Esophagus squamous epithelium (tissue), 5 donors: ENCODE results near the gene APP. TPM values are rescaled to one million over a fixed set of nuclear protein-coding genes. Genes with fewer than 3 reads are reported as not detected.

Source experiments
- DNase-seq: peaks from one replicate; lab custom pipeline; 2025; lab: John Stamatoyannopoulos, UW
- H3K27ac ChIP-seq, 4 donors: fragments of 200-600 bp; sonication (generic); one replicate each; pipeline ENCODE4 v1.5.1; 2016 to 2019; ENCODE audit warnings: mild to moderate bottlenecking in 1 of 4
- H3K27me3 ChIP-seq, 4 donors: fragments of 200-600 bp; sonication (generic); 1 replicate in 3 of 4; 2 replicates in 1 of 4; pipeline versions ENCODE4 v1.5.1 to v1.6.0; 2017 to 2021; ENCODE audit warnings: antibody characterized with exemption in 1 of 4
- H3K36me3 ChIP-seq, 3 donors: fragments of 200-600 bp; sonication (generic); one replicate each; pipeline ENCODE4 v1.5.1; 2016 to 2019
- H3K4me1 ChIP-seq, 3 donors: fragments of 200-600 bp; sonication (generic); one replicate each; pipeline ENCODE4 v1.5.1; 2017 to 2019
- H3K4me3 ChIP-seq, 4 donors: fragments of 200-600 bp; sonication (generic); 1 replicate in 3 of 4; 2 replicates in 1 of 4; pipeline ENCODE4 v1.5.1; 2016 to 2019; ENCODE audit warnings: mild to moderate bottlenecking in 2 of 4, moderate library complexity in 1 of 4
- H3K9me3 ChIP-seq, 3 donors: fragments of 200-600 bp; sonication (generic); one replicate each; pipeline ENCODE4 v1.5.1; 2016 to 2019
- CTCF ChIP-seq, 6 experiments: fragments of 450-650 bp in 4 of 6; fragments of 200-600 bp in 2 of 6; sonication (generic) in 2 of 6; IDR thresholded peaks; one replicate each; pipeline ENCODE4 v1.5.1; 2016 to 2019; ENCODE audit warnings: antibody characterized with exemption in 6 of 6, mild to moderate bottlenecking in 4 of 6, moderate library complexity in 4 of 6
- POLR2A ChIP-seq, 4 donors: fragments of 450-650 bp; IDR thresholded peaks; one replicate each; pipeline ENCODE4 v1.6.1; 2017; ENCODE audit warnings: antibody characterized with exemption in 4 of 4, mild to moderate bottlenecking in 4 of 4, moderate library complexity in 3 of 4
- WGBS, 2 donors: methylation state at CpG; one replicate each; pipeline ENCODE4 v1.1.5; 2018; 5-methylcytosine and 5-hydroxymethylcytosine counted together
- intact Hi-C: fragments of 100-400 bp; cut with DNase I; formaldehyde crosslinking; loops from one replicate; pipeline ENCODE4 v1.15.0; 2022
- total RNA-seq, 4 donors: library from RNA; depleted of rRNA; stranded (reverse); fragments of >200 nt; gene quantifications; one replicate each; pipeline ENCODE4 v1.1.0, GENCODE V29; 2016
- donor health status: DM: yes; HTN: yes; CAD: no.

Gene APP
- total RNA-seq, 4 donors from 2014 or later, result 58.2 to 277 (median 183) TPM

GRCh38 chr21:25995278-25995677 lies 175.3 kb downstream of the APP start:
- 85 to 89% methylated on average over 9 of the region's 9 CpGs for WGBS, 2 donors

GRCh38 chr21:25994758-25995163 lies 175.8 kb downstream of the APP start:
- peaks cover 0 to 51% (median 0%) of the 10 kb centered on the region in 3 donors for H3K36me3 ChIP-seq
- intact Hi-C loops, result no loop called here

More at GRCh38 chr21:25995278-25995677, 175.3 kb downstream of the APP start:
- DNase-seq, result no peak
- Histone ChIP-seq H3K9me3 (no peaks in the 10 kb centered on the region), H3K4me1 (peaks cover 0 to 16% (median 3%) of the 10 kb centered on the region in 3 donors), H3K4me3 (no peak overlapping the region), H3K27me3 (no peaks in the 10 kb centered on the region), H3K27ac (no peak overlapping the region), H3K36me3 (peaks cover 0 to 56% (median 0%) of the 10 kb centered on the region in 3 donors)
- TF ChIP-seq POLR2A (IDR thresholded peaks at IDR 0.05) (no peak), CTCF (IDR thresholded peaks at IDR 0.05) (no peak)
- intact Hi-C loops, result no loop called here

GRCh38 chr21:25988738-25989137 lies 181.8 kb downstream of the APP start:
- DNase-seq, result no peak
- intact Hi-C loops, result no loop called here
- H3K9me3 ChIP-seq, result no peaks in the 10 kb centered on the region
- peaks cover 0 to 39% (median 0%) of the 10 kb centered on the region in 3 donors for H3K36me3 ChIP-seq
- H3K27me3 ChIP-seq, result no peaks in the 10 kb centered on the region
- H3K4me3 ChIP-seq, result no peak overlapping the region
- H3K27ac ChIP-seq, result no peak overlapping the region
- 88 to 89% methylated on average over 7 of the region's 7 CpGs for WGBS, 2 donors
- no peaks in the 10 kb centered on the region for H3K4me1 ChIP-seq
- no peak for TF ChIP-seq CTCF (IDR thresholded peaks at IDR 0.05)

More at GRCh38 chr21:25994758-25995163, 175.8 kb downstream of the APP start:
- no peaks in the 10 kb centered on the region for H3K27me3 ChIP-seq
- no peak for DNase-seq
- 80 to 85% methylated on average over 1 of the region's 1 CpG for WGBS, 2 donors
- H3K9me3 ChIP-seq, result no peaks in the 10 kb centered on the region
- peaks cover 0 to 16% (median 3%) of the 10 kb centered on the region in 3 donors for H3K4me1 ChIP-seq
- TF ChIP-seq CTCF (IDR thresholded peaks at IDR 0.05) (no peak), POLR2A (IDR thresholded peaks at IDR 0.05) (no peak)
- H3K4me3 ChIP-seq, result no peak overlapping the region
- H3K27ac ChIP-seq, result no peak overlapping the region

GRCh38 chr21:25987531-25987930 lies 183.0 kb downstream of the APP start:
- TF ChIP-seq CTCF (IDR thresholded peaks at IDR 0.05) (no peak), POLR2A (IDR thresholded peaks at IDR 0.05) (no peak)
- H3K36me3 ChIP-seq, result peaks cover 0 to 29% (median 0%) of the 10 kb centered on the region in 3 donors
- DNase-seq, result no peak
- no peaks in the 10 kb centered on the region for H3K27me3 ChIP-seq
- intact Hi-C loops, result no loop called here
- H3K4me1 ChIP-seq, result no peaks in the 10 kb centered on the region
- no peak overlapping the region for H3K27ac ChIP-seq
- WGBS, 2 donors, result 77 to 86% methylated on average over 2 of the region's 2 CpGs
- H3K4me3 ChIP-seq, result no peak overlapping the region
- no peaks in the 10 kb centered on the region for H3K9me3 ChIP-seq

GRCh38 chr21:25986928-25987327 lies 183.6 kb downstream of the APP start:
- Histone ChIP-seq H3K27me3 (no peaks in the 10 kb centered on the region), H3K4me1 (no peaks in the 10 kb centered on the region), H3K4me3 (no peak overlapping the region), H3K27ac (no peak overlapping the region), H3K36me3 (peaks cover 0 to 31% (median 3%) of the 10 kb centered on the region in 3 donors), H3K9me3 (no peaks in the 10 kb centered on the region)
- TF ChIP-seq CTCF (IDR thresholded peaks at IDR 0.05), result no peak
- no peak for TF ChIP-seq POLR2A (IDR thresholded peaks at IDR 0.05)
- intact Hi-C loops, result no loop called here
- WGBS, 2 donors, result 80 to 100% methylated on average over 1 to 2 of the region's 2 CpGs
- DNase-seq, result no peak
